ENCODE measurements around the gene LYPD4. TPM values are rescaled to one million over a fixed set of nuclear protein-coding genes. Genes with fewer than 3 reads are reported as not detected.
"Not testable (repeated sequence)": the region's sequence is repeated elsewhere in the genome, so short reads cannot be mapped to it uniquely, and the experiment has no call there.

LYPD4 gene
- total RNA-seq, 1 experiment from 2014 or later: not detected

- CTCF ChIA-PET: interaction anchor here (0.7 to 1.7 kb wide), 4 partner anchors 9 to 151 kb away, joined by 3 to 5 read pairs (median 4); no protein-coding TSS in a partner anchor
- intact Hi-C loops (cut with micrococcal nuclease; ENCODE audit: unreplicated experiment): no loop called here
- peaks cover 21% of the 10 kb centered on the region; the same call in 1 of the 2 replicates for H3F3A ChIP-seq (ENCODE audit: insufficient read depth, low read depth)
- no peak overlapping the region for H3K4me3 ChIP-seq
- POLR2A ChIA-PET (ENCODE audit: unreplicated experiment): no interaction called here
- no peak for DNase-seq
- no peaks in the 10 kb centered on the region for H3K27me3 ChIP-seq (ENCODE audit: insufficient read depth, low read depth)
- H3K9me3 ChIP-seq (ENCODE audit: insufficient read depth, low read depth): no peaks in the 10 kb centered on the region
- H3K27ac ChIP-seq: peak overlapping the region; percentile 49; the same call in 1 of the 2 replicates
- H3K4me2 ChIP-seq: peak overlapping the region; percentile 57; the same call in 1 of the 2 replicates
- H3K36me3 ChIP-seq (ENCODE audit: low read depth): no peaks in the 10 kb centered on the region
- no TSS peak for BruUV-seq (replicated peaks)
- peaks cover 49% of the 10 kb centered on the region for H3K4me1 ChIP-seq (replicated peaks; ENCODE audit: insufficient read depth)
- no peaks in the 10 kb centered on the region for H4K20me1 ChIP-seq (ENCODE audit: insufficient read depth)
- TF ChIP-seq EZH2 (IDR thresholded peaks at IDR 0.05; ENCODE audit: low read depth): no peak
- no peak overlapping the region for H2AFZ ChIP-seq
- no peaks in the 10 kb centered on the region for H3K79me2 ChIP-seq (ENCODE audit: low read depth)
- no peaks in the 10 kb centered on the region for H3K9me2 ChIP-seq (ENCODE audit: insufficient read depth)
These were observed 51.1 kb downstream of the LYPD4 start for GRCh38 chr19:41793414-41793727.

GRCh38 chr19:41792513-41793413, 51.7 kb downstream of the LYPD4 start:
- Histone ChIP-seq H4K20me1 (ENCODE audit: insufficient read depth) (no peaks in the 10 kb centered on the region), H3K27ac (peak overlapping the region; percentile 49), H3K4me2 (peak overlapping the region; percentile 57), H3F3A (ENCODE audit: insufficient read depth, low read depth) (peaks cover 21% of the 10 kb centered on the region; the same call in 1 of the 2 replicates), H3K36me3 (ENCODE audit: low read depth) (no peaks in the 10 kb centered on the region), H3K4me1 (replicated peaks; ENCODE audit: insufficient read depth) (peaks cover 45% of the 10 kb centered on the region), H3K9me3 (ENCODE audit: insufficient read depth, low read depth) (no peaks in the 10 kb centered on the region), H2AFZ (no peak overlapping the region), H3K9me2 (ENCODE audit: insufficient read depth) (no peaks in the 10 kb centered on the region), H3K27me3 (ENCODE audit: insufficient read depth, low read depth) (no peaks in the 10 kb centered on the region), H3K79me2 (ENCODE audit: low read depth) (no peaks in the 10 kb centered on the region), H3K4me3 (no peak overlapping the region)
- ChIA-PET POLR2A (ENCODE audit: unreplicated experiment) (no interaction called here), CTCF (interaction anchor here (0.6 to 1.7 kb wide), 9 partner anchors 9 to 660 kb away, joined by 3 to 9 read pairs (median 5); no protein-coding TSS in a partner anchor)
- no TSS peak for BruUV-seq (replicated peaks)
- intact Hi-C loops (cut with micrococcal nuclease; ENCODE audit: unreplicated experiment): no loop called here
- TF ChIP-seq CTCF (conservative IDR thresholded peaks at IDR 0.05) (no peak), EZH2 (IDR thresholded peaks at IDR 0.05; ENCODE audit: low read depth) (no peak)
- DNase-seq: peak; percentile 47 to 96

- BruUV-seq (replicated peaks); H3K27ac ChIP-seq; H3K9me3 ChIP-seq (ENCODE audit: insufficient read depth, low read depth); H2AFZ ChIP-seq; H3K4me3 ChIP-seq; H3K27me3 ChIP-seq (ENCODE audit: insufficient read depth, low read depth); H3K4me2 ChIP-seq; H4K20me1 ChIP-seq (ENCODE audit: insufficient read depth); H3K9me2 ChIP-seq (ENCODE audit: insufficient read depth); DNase-seq; H3K79me2 ChIP-seq (ENCODE audit: low read depth); CTCF ChIA-PET; H3K36me3 ChIP-seq (ENCODE audit: low read depth); POLR2A ChIA-PET (ENCODE audit: unreplicated experiment): not testable (repeated sequence)
- Histone ChIP-seq H3K4me1 (replicated peaks; ENCODE audit: insufficient read depth) (peaks cover 54% of the 10 kb centered on the region), H3F3A (ENCODE audit: insufficient read depth, low read depth) (peaks cover 31% of the 10 kb centered on the region; the same call in 1 of the 2 replicates)
- intact Hi-C loops (cut with micrococcal nuclease; ENCODE audit: unreplicated experiment): loop anchor here (5.0 kb wide), 2 partner anchors 147 to 168 kb away; partner anchors contain the start of gene RABAC1
These were observed 55.4 kb downstream of the LYPD4 start for GRCh38 chr19:41789053-41789452.

- DNase-seq; POLR2A ChIA-PET (ENCODE audit: unreplicated experiment); H3K9me2 ChIP-seq (ENCODE audit: insufficient read depth); H3K27me3 ChIP-seq (ENCODE audit: insufficient read depth, low read depth); H3K79me2 ChIP-seq (ENCODE audit: low read depth); H3K36me3 ChIP-seq (ENCODE audit: low read depth); H3K9me3 ChIP-seq (ENCODE audit: insufficient read depth, low read depth); BruUV-seq (replicated peaks); H4K20me1 ChIP-seq (ENCODE audit: insufficient read depth); H3K4me2 ChIP-seq; H3K4me3 ChIP-seq; H3K27ac ChIP-seq; CTCF ChIA-PET; H2AFZ ChIP-seq: not testable (repeated sequence)
- peaks cover 56% of the 10 kb centered on the region for H3K4me1 ChIP-seq (replicated peaks; ENCODE audit: insufficient read depth)
- peaks cover 31% of the 10 kb centered on the region; the same call in 1 of the 2 replicates for H3F3A ChIP-seq (ENCODE audit: insufficient read depth, low read depth)
- intact Hi-C loops (cut with micrococcal nuclease; ENCODE audit: unreplicated experiment): loop anchor here (5.0 kb wide), 2 partner anchors 146 to 169 kb away; partner anchors contain the start of gene RABAC1
These were observed 56.0 kb downstream of the LYPD4 start for GRCh38 chr19:41788518-41788917.

Small RNAs within 50 kb of the gene (microRNA-seq; reads per million reads assigned to microRNA genes)
- not detected for gene MIR6797 (ENCODE audit: borderline number of aligned reads, borderline replicate concordance)

Other genes starting within 250 kb of the LYPD4 start
- not detected in 2 replicates for gene CEACAM4, start 217.6 kb downstream of the LYPD4 start, total RNA-seq (2021)
- gene CEACAM7, start 156.4 kb downstream of the LYPD4 start, total RNA-seq (2021): not detected in 2 replicates
- 18.1 and 23.3 TPM in 2 replicates for gene CEACAM5, start 136.1 kb downstream of the LYPD4 start, total RNA-seq (2021)
- 265 and 468 TPM in 2 replicates for gene CEACAM6, start 89.2 kb downstream of the LYPD4 start, total RNA-seq (2021)
- not detected in 2 replicates for gene CEACAM3, start 48.1 kb downstream of the LYPD4 start, total RNA-seq (2021)
- not detected in 2 replicates for gene DMRTC2, start 359 bp upstream of the LYPD4 start, total RNA-seq (2021)
- 2,593 and 3,356 TPM in 2 replicates for gene RPS19, start 15.6 kb upstream of the LYPD4 start, total RNA-seq (2021)
- 0.33 and 0.59 TPM in 2 replicates for gene CD79A, start 32.6 kb upstream of the LYPD4 start, total RNA-seq (2021)
- gene ARHGEF1, start 38.5 kb upstream of the LYPD4 start, total RNA-seq (2021): 101 and 109 TPM in 2 replicates
- 0.65 and 0.98 TPM in 2 replicates for gene ERFL, start 83.8 kb upstream of the LYPD4 start, total RNA-seq (2021)
- gene RABAC1, start 114.6 kb upstream of the LYPD4 start, total RNA-seq (2021): 110 and 188 TPM in 2 replicates
- gene ATP1A3, start 149.5 kb upstream of the LYPD4 start, total RNA-seq (2021): not detected in 2 replicates
- gene GRIK5, start 225.5 kb upstream of the LYPD4 start, total RNA-seq (2021): 0.96 and 1.1 TPM in 2 replicates
- 19.4 and 21.6 TPM in 2 replicates for gene ZNF574, start 231.5 kb upstream of the LYPD4 start, total RNA-seq (2021)

Measured in PC-9 (cell line).